ENCODE measurements around the gene GJA4.

DNA sequence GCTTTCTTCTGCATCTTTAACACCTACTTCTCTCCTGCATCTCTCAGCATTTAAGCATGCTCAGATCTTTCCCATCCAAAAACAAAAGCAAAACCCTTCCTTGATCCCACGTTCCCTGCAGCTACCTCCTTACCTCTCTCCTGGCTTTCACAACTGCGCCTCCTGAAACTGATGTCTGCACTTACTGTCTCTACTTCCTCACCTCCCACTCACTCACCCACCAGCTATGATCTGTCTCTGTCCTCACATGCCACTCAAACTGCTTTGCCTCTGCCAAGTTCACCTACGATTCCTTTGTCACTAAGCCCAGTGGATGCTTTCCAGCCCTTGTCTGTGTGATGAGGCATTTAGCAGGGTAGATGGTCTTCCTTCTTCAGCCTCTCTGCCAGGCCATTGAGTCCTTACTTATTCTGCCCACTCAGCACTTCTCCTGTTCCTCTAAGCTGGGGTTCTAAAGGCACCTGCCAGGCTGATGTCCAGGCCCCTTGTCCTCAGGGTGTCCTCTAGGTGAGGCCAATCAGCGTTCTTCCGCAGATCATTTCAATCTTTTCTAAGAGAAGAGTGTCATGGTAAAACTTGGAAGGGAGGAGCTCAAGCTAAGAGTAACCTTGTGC lies 21.8 kb upstream of the GJA4 start:
- TF ChIP-seq TAF1 (IDR thresholded peaks at IDR 0.05; ENCODE audit: low read depth, low read length) (no peak), SPI1 (IDR thresholded peaks at IDR 0.05; ENCODE audit: low read depth, low read length) (no peak), POLR2A (IDR thresholded peaks at IDR 0.05; ENCODE audit: low read depth, low read length) (no peak)
